H1 (cell line): ENCODE measurements around the gene ITGA3. TPM values are rescaled to one million over a fixed set of nuclear protein-coding genes. Genes with fewer than 3 reads are reported as not detected.
A peak's percentile ranks its signal among the peaks of the same experiment; 100 is the strongest.

Source experiments
- CTCF ChIA-PET: fragments of 300-600 bp; sonication (Branson Sonifier 250); formaldehyde crosslinking; loops from one replicate; lab custom pipeline; 2021; ENCODE audit not compliant: partially characterized antibody; lab: Charles Lee
- POLR2A ChIA-PET: fragments of 300-600 bp; sonication (Branson Sonifier 250); formaldehyde crosslinking; loops from one replicate; lab custom pipeline; 2021; ENCODE audit warnings: inconsistent platforms; ENCODE audit not compliant: partially characterized antibody; lab: Charles Lee
- DNase-seq, 2 experiments: peaks; one replicate each; pipeline versions ENCODE4 v3.0.0 to v3.0.0-alpha.2; 2010 to 2022; ENCODE audit warnings: low spot score in 2 of 2, low read depth in 1 of 2, mixed read lengths in 1 of 2
- FAIRE-seq: peaks from 2 replicates; lab custom pipeline; 2011; peaks lifted over from hg19 to GRCh38; lab: Jason Lieb, UNC
- H2AFZ ChIP-seq: 2 replicates; pipeline ENCODE4 v1.8.1; 2012; ENCODE audit warnings: low read length, inconsistent platforms
- H2AK5ac ChIP-seq: 2 replicates; pipeline ENCODE4 v1.6.1; 2013; ENCODE audit warnings: low read depth, low read length
- H2BK120ac ChIP-seq: replicated peaks from 2 replicates; pipeline ENCODE3; 2013; ENCODE audit warnings: low read depth, low read length, inconsistent platforms
- H2BK12ac ChIP-seq: 2 replicates; pipeline ENCODE4 v1.6.1; 2013; ENCODE audit warnings: low read depth, low read length
- H2BK15ac ChIP-seq: 2 replicates; pipeline ENCODE4 v1.6.1; 2013; ENCODE audit warnings: low read length
- H2BK20ac ChIP-seq: 2 replicates; pipeline ENCODE4 v1.6.1; 2013; ENCODE audit warnings: low read length
- H2BK5ac ChIP-seq: 2 replicates; pipeline ENCODE4 v1.6.1; 2013; ENCODE audit warnings: low read depth, low read length
- H3K14ac ChIP-seq: 2 replicates; pipeline ENCODE4 v1.6.1; 2013; ENCODE audit warnings: inconsistent platforms; ENCODE audit not compliant: insufficient read length
- H3K18ac ChIP-seq: 2 replicates; pipeline ENCODE4 v1.6.1; 2013; ENCODE audit warnings: low read length; ENCODE audit errors: extremely low read depth
- H3K23ac ChIP-seq: 2 replicates; pipeline ENCODE4 v1.6.1; 2013; ENCODE audit warnings: inconsistent platforms; ENCODE audit not compliant: insufficient read length
- H3K23me2 ChIP-seq: 2 replicates; pipeline ENCODE4 v1.6.1; 2013; ENCODE audit warnings: low read depth, low read length
- H3K27ac ChIP-seq: 2 replicates; pipeline ENCODE4 v1.6.1; 2011; ENCODE audit warnings: low read depth, low read length, inconsistent platforms
- H3K27me3 ChIP-seq, 4 experiments: replicated peaks in 1 of 4; 1 replicate in 1 of 4; 2 replicates in 3 of 4; pipeline versions ENCODE4 v1.6.1 to v1.8.1; 2011 to 2013; ENCODE audit warnings: low read length in 3 of 4, mild to moderate bottlenecking in 3 of 4, inconsistent platforms in 2 of 4, mixed read lengths in 2 of 4, moderate library complexity in 1 of 4; ENCODE audit not compliant: control insufficient read depth in 3 of 4, insufficient read depth in 3 of 4; ENCODE audit errors: extremely low read depth in 1 of 4
- H3K36me3 ChIP-seq, 4 experiments: 2 replicates each; pipeline versions ENCODE4 v1.6.1 to v1.8.1; 2011 to 2013; ENCODE audit warnings: mild to moderate bottlenecking in 4 of 4, low read length in 3 of 4, moderate library complexity in 2 of 4, control low read depth in 1 of 4, inconsistent platforms in 1 of 4; ENCODE audit not compliant: insufficient read depth in 4 of 4, control insufficient read depth in 2 of 4
- H3K4ac ChIP-seq: replicated peaks from 2 replicates; pipeline ENCODE3; 2013; ENCODE audit warnings: low read length, low read depth, mixed read lengths, inconsistent platforms; ENCODE audit not compliant: insufficient read length
- H3K4me1 ChIP-seq, 4 experiments: replicated peaks in 1 of 4; 1 replicate in 1 of 4; 2 replicates in 3 of 4; pipeline versions ENCODE4 v1.6.1 to v1.8.1; 2011 to 2013; ENCODE audit warnings: low read length in 3 of 4, inconsistent platforms in 2 of 4, mixed read lengths in 1 of 4; ENCODE audit not compliant: insufficient read depth in 4 of 4, control insufficient read depth in 3 of 4
- H3K4me2 ChIP-seq, 2 experiments: 2 replicates each; pipeline versions ENCODE4 v1.6.1 to v1.8.1; 2011 to 2013; ENCODE audit warnings: low read depth in 2 of 2, low read length in 2 of 2, control low read depth in 1 of 2, inconsistent platforms in 1 of 2, mild to moderate bottlenecking in 1 of 2; ENCODE audit not compliant: insufficient read depth in 1 of 2
- H3K4me3 ChIP-seq, 4 experiments: fragments of 200-600, 300-600 bp in 1 of 4; sonication (generic), shearing (Covaris generic), sonication (Bioruptor Twin) in 1 of 4; 2 replicates each; pipeline versions ENCODE4 v1.5.1 to v1.8.1; 2011 to 2016; ENCODE audit warnings: low read length in 4 of 4, low read depth in 3 of 4, control low read depth in 2 of 4, inconsistent platforms in 2 of 4, mild to moderate bottlenecking in 2 of 4, mixed read lengths in 1 of 4, moderate library complexity in 1 of 4; ENCODE audit not compliant: insufficient read depth in 2 of 4; ENCODE audit errors: extremely low read depth in 1 of 4
- H3K56ac ChIP-seq: replicated peaks from 2 replicates; pipeline ENCODE3; 2013; ENCODE audit warnings: low read depth, mild to moderate bottlenecking, mixed read lengths, low read length, inconsistent platforms; ENCODE audit not compliant: insufficient read length
- H3K79me1 ChIP-seq: 2 replicates; pipeline ENCODE4 v1.6.1; 2013; ENCODE audit warnings: low read depth, low read length, control low read depth
- H3K79me2 ChIP-seq, 2 experiments: 2 replicates each; pipeline versions ENCODE4 v1.6.1 to v1.8.1; 2012 to 2013; ENCODE audit warnings: low read length in 2 of 2, mild to moderate bottlenecking in 2 of 2, inconsistent platforms in 1 of 2; ENCODE audit not compliant: insufficient read depth in 2 of 2, control insufficient read depth in 1 of 2
- H3K9ac ChIP-seq, 4 experiments: replicated peaks in 1 of 4; 1 replicate in 1 of 4; 2 replicates in 3 of 4; pipeline versions ENCODE4 v1.6.1 to v1.8.1; 2011 to 2013; ENCODE audit warnings: low read depth in 3 of 4, low read length in 3 of 4, control low read depth in 2 of 4, mild to moderate bottlenecking in 2 of 4, moderate library complexity in 2 of 4, inconsistent platforms in 1 of 4; ENCODE audit errors: extremely low read depth in 1 of 4
- H3K9me3 ChIP-seq, 2 experiments: 2 replicates each; pipeline versions ENCODE4 v1.6.1 to v1.8.1; 2012 to 2013; ENCODE audit warnings: mild to moderate bottlenecking in 2 of 2, moderate library complexity in 2 of 2, control low read depth in 1 of 2, inconsistent platforms in 1 of 2, low read depth in 1 of 2, low read length in 1 of 2, mixed read lengths in 1 of 2; ENCODE audit not compliant: insufficient read depth in 2 of 2
- H4K20me1 ChIP-seq, 2 experiments: replicated peaks in 1 of 2; 2 replicates each; pipeline versions ENCODE3 to v1.8.1; 2011 to 2013; ENCODE audit warnings: inconsistent platforms in 2 of 2, low read length in 2 of 2, mild to moderate bottlenecking in 1 of 2; ENCODE audit not compliant: insufficient read depth in 2 of 2, control insufficient read depth in 1 of 2
- H4K5ac ChIP-seq: 2 replicates; pipeline ENCODE4 v1.6.1; 2013; ENCODE audit warnings: low read length, low read depth, mixed read lengths, inconsistent platforms; ENCODE audit not compliant: insufficient read length
- H4K8ac ChIP-seq: 2 replicates; pipeline ENCODE4 v1.8.0; 2013; ENCODE audit warnings: mild to moderate bottlenecking, moderate library complexity, low read length, inconsistent platforms; ENCODE audit not compliant: insufficient read depth; ENCODE audit errors: extremely low read depth
- H4K91ac ChIP-seq: replicated peaks from 2 replicates; pipeline ENCODE3; 2013; ENCODE audit warnings: low read length, mixed read lengths, inconsistent platforms; ENCODE audit not compliant: insufficient read length
- CBX5 ChIP-seq: fragments of 300-800, 300-1000 bp; sonication (generic); IDR thresholded peaks from 2 replicates; pipeline ENCODE4 v1.7.1; 2016; ENCODE audit warnings: antibody characterized with exemption, low read length, low read depth
- EGR1 ChIP-seq: IDR thresholded peaks from 2 replicates; pipeline ENCODE4 v1.6.1; 2011; ENCODE audit warnings: low read depth, low read length, borderline replicate concordance
- GABPA ChIP-seq: IDR thresholded peaks from 2 replicates; pipeline ENCODE4 v1.6.1; 2011; ENCODE audit warnings: mild to moderate bottlenecking, low read length, moderate library complexity, borderline replicate concordance; ENCODE audit not compliant: insufficient read depth
- GTF2F1 ChIP-seq: IDR thresholded peaks from 2 replicates; pipeline ENCODE4 v1.6.1; 2012; ENCODE audit warnings: low read depth, low read length, improper control_type of control experiment, borderline replicate concordance
- HDAC6 ChIP-seq: IDR thresholded peaks from one replicate; pipeline ENCODE4 v1.7.1; 2012; ENCODE audit warnings: low read depth, mild to moderate bottlenecking, inconsistent platforms, low read length, moderate library complexity
- NRF1 ChIP-seq: IDR thresholded peaks from 2 replicates; pipeline ENCODE4 v1.6.1; 2011; ENCODE audit warnings: mild to moderate bottlenecking, low read depth, low read length, improper control_type of control experiment
- POU5F1 ChIP-seq: IDR thresholded peaks from 2 replicates; pipeline ENCODE4 v1.6.1; 2011; ENCODE audit warnings: low read depth, mild to moderate bottlenecking, low read length, moderate library complexity
- SP1 ChIP-seq: IDR thresholded peaks from 2 replicates; pipeline ENCODE4 v1.6.1; 2011; ENCODE audit warnings: low read depth, low read length
- SRF ChIP-seq: IDR thresholded peaks from 2 replicates; pipeline ENCODE4 v1.6.1; 2011; ENCODE audit warnings: mild to moderate bottlenecking, low read depth, low read length, moderate library complexity
- TCF12 ChIP-seq: IDR thresholded peaks from 2 replicates; pipeline ENCODE4 v1.6.1; 2011; ENCODE audit warnings: low read depth, mild to moderate bottlenecking, low read length
- WGBS, 2 experiments: shearing (Covaris generic) in 1 of 2; methylation state at CpG; one replicate each; pipeline versions ENCODE4 v1.1.6 to v1.1.7; 2013 to 2015; ENCODE audit warnings: low lambda C conversion rate in 2 of 2, mixed read lengths in 2 of 2, inconsistent platforms in 1 of 2, low coverage in 1 of 2, missing lambda C conversion rate in 1 of 2; ENCODE audit not compliant: insufficient replicate concordance in 2 of 2, insufficient coverage in 1 of 2, insufficient read length in 1 of 2; ENCODE audit errors: extremely low coverage in 1 of 2, missing lambda C conversion rate in 1 of 2; 5-methylcytosine and 5-hydroxymethylcytosine counted together
- polyA plus RNA-seq, 7 experiments: library from polyadenylated mRNA; depleted of rRNA in 3 of 7; stranded (reverse) in 5 of 7; unstranded in 2 of 7; fragments of >200 nt in 5 of 7; fragments of 200-250 nt in 2 of 7; gene quantifications; 1 replicate in 5 of 7; 2 replicates in 1 of 7; 4 replicates in 1 of 7; pipeline versions ENCODE4 v1.2.1 to v1.2.3, GENCODE V29; 2011 to 2013; ENCODE audit warnings: missing spikeins in 2 of 7, mixed read lengths in 2 of 7
- total RNA-seq: library from RNA; stranded (reverse); fragmentation: NEBNext Ultra II Directional; extraction: Animal tissue kit (Norgen Biotek cat#: 25700); gene quantifications from 2 replicates; pipeline ENCODE4 v1.2.1, GENCODE V29; 2021

Gene ITGA3
- total and polyA plus RNA-seq, 2 of the 8 experiments (the other 6 are each of a cell fraction or from before 2014, with no cell fraction given) = 24.0 to 24.2 TPM

GRCh38 chr17:50098583-50098982 lies 42.7 kb downstream of the ITGA3 start:
- FAIRE-seq (no peak), DNase-seq (no peak)
- no peak overlapping the region for H2BK15ac ChIP-seq
- no peaks in the 10 kb centered on the region for H3K9me3 ChIP-seq
- H3K79me1 ChIP-seq = peaks cover 3% of the 10 kb centered on the region
- POLR2A ChIA-PET = interaction anchor here (1.8 kb wide), 1 partner anchor 13 kb away, joined by 5 read pairs; no protein-coding TSS in a partner anchor
- no peak overlapping the region for H3K9ac ChIP-seq
- H4K8ac ChIP-seq = no peak overlapping the region
- no peak overlapping the region; the same call in 1 of the 2 replicates for H2BK12ac ChIP-seq
- no peak overlapping the region for H2BK20ac ChIP-seq
- peaks cover 0 to 9% (median 0%) of the 10 kb centered on the region in 4 experiments; a peak in 1 of 8 replicates for H3K36me3 ChIP-seq
- H3K27ac ChIP-seq = no peak overlapping the region
- H4K91ac ChIP-seq = no peak overlapping the region
- peaks cover 17% of the 10 kb centered on the region for H3K23me2 ChIP-seq
- no peak overlapping the region for H2BK120ac ChIP-seq
- CTCF ChIA-PET = interaction anchor here (1.2 to 15.7 kb wide), 8 partner anchors 11 to 101 kb away, joined by 3 to 412 read pairs (median 6); partner anchors contain the start of gene SGCA
- H3K4me2 ChIP-seq = no peak overlapping the region
- peaks cover 0 to 3% (median 0%) of the 10 kb centered on the region in 4 experiments; a peak in 3 of 7 replicates for H3K27me3 ChIP-seq
- H4K20me1 ChIP-seq = no peaks in the 10 kb centered on the region
- no peak overlapping the region for H3K23ac ChIP-seq
- WGBS, 2 experiments = 92% methylated on average over 4 of the region's 4 CpGs; no CpG with 5 or more reads in 1 of the 2 experiments
- H2BK5ac ChIP-seq = peak overlapping the region; percentile 21; the same call in 1 of the 2 replicates
- peaks cover 0 to 4% of the 10 kb centered on the region in 2 experiments; a peak in 1 of 4 replicates for H3K79me2 ChIP-seq
- peaks cover 0 to 25% (median 17%) of the 10 kb centered on the region in 4 experiments; a peak in 6 of 7 replicates for H3K4me1 ChIP-seq
- no peak overlapping the region for H3K56ac ChIP-seq
- TF ChIP-seq GABPA (no peak), CBX5 (no peak), POU5F1 (no peak), GTF2F1 (no peak), SRF (no peak), TCF12 (no peak), HDAC6 (no peak), NRF1 (no peak), SP1 (no peak), EGR1 (no peak)
- H2AFZ ChIP-seq = no peak overlapping the region
- H3K14ac ChIP-seq = no peak overlapping the region
- 0 out of 2 replicates have a peak overlapping the region, but pooled peaks have one; percentile 30 for H2AK5ac ChIP-seq
- H3K4me3 ChIP-seq = no peak overlapping the region
- H3K4ac ChIP-seq = no peak overlapping the region
- no peak overlapping the region for H4K5ac ChIP-seq
- H3K18ac ChIP-seq = no peak overlapping the region
